Ishikawa (cell line): Measurements from ENCODE around the gene PLEKHA1.

ENCODE experiments used
- CEBPB ChIP-seq: IDR thresholded peaks from 2 replicates; pipeline ENCODE4 v1.6.1; 2012
- CREB1 ChIP-seq: IDR thresholded peaks from 2 replicates; pipeline ENCODE4 v1.6.1; 2012; ENCODE audit warnings: low read depth
- EGR1 ChIP-seq: IDR thresholded peaks from 2 replicates; pipeline ENCODE4 v1.6.1; 2012
- EP300 ChIP-seq: IDR thresholded peaks from 2 replicates; pipeline ENCODE4 v1.6.1; 2012; ENCODE audit warnings: borderline replicate concordance
- FOXM1 ChIP-seq: IDR thresholded peaks from 2 replicates; pipeline ENCODE4 v1.6.1; 2012; ENCODE audit warnings: low read depth, borderline replicate concordance
- MAX ChIP-seq: IDR thresholded peaks from 2 replicates; pipeline ENCODE4 v1.6.1; 2012
- NFIC ChIP-seq: IDR thresholded peaks from 2 replicates; pipeline ENCODE4 v1.6.1; 2012
- RAD21 ChIP-seq: IDR thresholded peaks from 2 replicates; pipeline ENCODE4 v1.6.1; 2012; ENCODE audit warnings: low read depth
- REST ChIP-seq: IDR thresholded peaks from 2 replicates; pipeline ENCODE4 v1.6.1; 2012; ENCODE audit warnings: low read depth, mild to moderate bottlenecking
- TAF1 ChIP-seq: IDR thresholded peaks from 2 replicates; pipeline ENCODE4 v1.6.1; 2012; ENCODE audit warnings: low read depth, mild to moderate bottlenecking
- TCF12 ChIP-seq: IDR thresholded peaks from 2 replicates; pipeline ENCODE4 v1.6.1; 2012; ENCODE audit warnings: low read depth
- TEAD4 ChIP-seq: IDR thresholded peaks from 2 replicates; pipeline ENCODE4 v1.6.1; 2012
- USF1 ChIP-seq: IDR thresholded peaks from 2 replicates; pipeline ENCODE4 v1.6.1; 2012
- YY1 ChIP-seq: IDR thresholded peaks from 2 replicates; pipeline ENCODE4 v1.6.1; 2012; ENCODE audit warnings: low read depth
- ZBTB7A ChIP-seq: IDR thresholded peaks from 2 replicates; pipeline ENCODE4 v1.6.1; 2012; ENCODE audit warnings: low read depth

PLEKHA1 gene

GRCh38 chr10:122379041-122379440 is 4.5 kb downstream of the PLEKHA1 start:
- TF ChIP-seq CEBPB (no peak), REST (no peak), TAF1 (no peak), TEAD4 (no peak)

- TF ChIP-seq CREB1: no peak
- TF ChIP-seq TEAD4: no peak
- no peak for TF ChIP-seq USF1
- no peak for TF ChIP-seq FOXM1
- TF ChIP-seq RAD21: no peak
Measured at GRCh38 chr10:122379537-122379936, 5.0 kb downstream of the PLEKHA1 start.

- TF ChIP-seq USF1: no peak
- TF ChIP-seq CEBPB: no peak
- TF ChIP-seq TCF12: no peak
- no peak for TF ChIP-seq EGR1
- no peak for TF ChIP-seq YY1
- no peak for TF ChIP-seq TEAD4
- no peak for TF ChIP-seq ZBTB7A
- TF ChIP-seq CREB1: no peak
- TF ChIP-seq RAD21: no peak
- TF ChIP-seq TAF1: no peak
Measured at GRCh38 chr10:122380703-122381102, 6.2 kb downstream of the PLEKHA1 start.

- TF ChIP-seq TCF12: no peak
- TF ChIP-seq TAF1: no peak
- TF ChIP-seq NFIC: no peak
- no peak for TF ChIP-seq USF1
- no peak for TF ChIP-seq RAD21
- no peak for TF ChIP-seq FOXM1
Measured at GRCh38 chr10:122381680-122382079, 7.2 kb downstream of the PLEKHA1 start.

- TF ChIP-seq EGR1 (no peak), USF1 (no peak), CREB1 (no peak), ZBTB7A (no peak), TCF12 (no peak), RAD21 (no peak), TAF1 (no peak), CEBPB (no peak), FOXM1 (no peak), REST (no peak), YY1 (no peak), NFIC (no peak), MAX (no peak), EP300 (no peak), TEAD4 (no peak)
Measured at GRCh38 chr10:122386514-122386913, 12.0 kb downstream of the PLEKHA1 start.

- no peak for TF ChIP-seq ZBTB7A
- no peak for TF ChIP-seq CEBPB
- no peak for TF ChIP-seq FOXM1
- TF ChIP-seq TEAD4: no peak
- no peak for TF ChIP-seq MAX
- TF ChIP-seq TAF1: no peak
- TF ChIP-seq REST: no peak
- TF ChIP-seq USF1: no peak
- no peak for TF ChIP-seq NFIC
- no peak for TF ChIP-seq EGR1
- no peak for TF ChIP-seq YY1
- TF ChIP-seq TCF12: no peak
- no peak for TF ChIP-seq EP300
- no peak for TF ChIP-seq RAD21
- TF ChIP-seq CREB1: no peak
Measured at GRCh38 chr10:122387572-122387971, 13.1 kb downstream of the PLEKHA1 start.
